Activated CD8-positive, alpha-beta memory T cell treated with anti-CD3 and anti-CD28 coated beads, Interleukin-2, amount 50 U/mL, for 1 hour (primary cell): ENCODE data around the gene SLAMF1.
A peak's percentile ranks its signal among the peaks of the same experiment; 100 is the strongest.
"Not testable (repeated sequence)": the region's sequence is repeated elsewhere in the genome, so short reads cannot be mapped to it uniquely, and the experiment has no call there.

ENCODE experiments used
- DNase-seq: peaks from one replicate; pipeline ENCODE4 v3.0.0-alpha.2; 2020; ENCODE audit errors: extremely low read depth

The SLAMF1 gene

DNA sequence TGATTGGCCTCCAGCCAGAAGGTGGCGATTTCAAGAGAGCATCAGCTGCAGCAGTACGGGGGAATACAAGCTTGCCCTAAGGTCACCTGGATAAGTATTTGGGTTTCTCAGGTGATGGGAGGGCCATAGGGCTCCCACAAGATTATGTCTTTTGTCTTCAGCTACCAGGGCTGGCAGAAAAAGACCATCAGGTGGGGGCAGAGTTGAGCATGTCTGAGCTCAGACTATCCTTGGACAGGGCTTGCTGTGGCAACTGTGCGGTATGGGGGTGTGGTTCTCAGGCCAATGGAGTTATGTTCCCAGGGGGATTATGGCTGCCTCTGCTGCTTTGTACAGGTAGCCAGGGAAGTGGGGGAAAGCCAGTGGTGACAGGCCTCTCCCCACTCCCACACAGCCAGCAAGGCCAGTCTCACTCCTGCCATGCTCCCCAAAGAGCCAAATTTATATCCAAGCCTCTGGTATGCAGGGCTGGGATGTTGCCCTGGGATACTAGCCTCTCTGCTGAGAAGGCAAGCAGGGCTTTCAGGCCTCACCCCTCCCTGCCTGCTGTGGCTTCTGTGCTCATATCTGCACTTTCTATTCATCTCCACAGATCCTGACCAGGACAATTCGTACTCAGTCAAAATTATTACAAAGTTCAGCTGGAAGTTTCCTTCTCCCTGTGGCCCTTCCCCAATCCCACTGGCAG, 40.9 kb downstream of the SLAMF1 start:
- DNase-seq: no peak

GRCh38 chr1:160605205-160605604, 41.6 kb downstream of the SLAMF1 start:
- no peak for DNase-seq

DNA sequence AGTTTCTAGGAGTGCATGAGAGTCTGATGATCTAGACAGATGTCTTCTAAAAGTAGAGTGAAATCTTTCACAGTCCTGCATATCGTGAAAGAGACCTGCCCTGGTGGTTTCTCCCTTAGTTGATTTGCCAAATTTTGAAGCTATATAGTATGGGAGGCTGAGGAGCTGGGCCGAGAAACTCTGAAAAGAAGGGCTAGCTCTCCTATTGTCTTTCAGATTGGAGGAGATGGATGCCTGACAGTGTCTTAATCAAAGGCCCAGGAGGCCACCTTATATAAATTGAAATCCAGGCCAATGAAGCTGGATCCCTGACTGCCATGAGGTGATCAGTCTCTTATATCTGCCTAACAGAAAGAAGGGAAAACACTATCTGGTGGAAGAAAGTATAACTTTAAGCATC, 49.1 kb downstream of the SLAMF1 start:
- no peak for DNase-seq

DNA sequence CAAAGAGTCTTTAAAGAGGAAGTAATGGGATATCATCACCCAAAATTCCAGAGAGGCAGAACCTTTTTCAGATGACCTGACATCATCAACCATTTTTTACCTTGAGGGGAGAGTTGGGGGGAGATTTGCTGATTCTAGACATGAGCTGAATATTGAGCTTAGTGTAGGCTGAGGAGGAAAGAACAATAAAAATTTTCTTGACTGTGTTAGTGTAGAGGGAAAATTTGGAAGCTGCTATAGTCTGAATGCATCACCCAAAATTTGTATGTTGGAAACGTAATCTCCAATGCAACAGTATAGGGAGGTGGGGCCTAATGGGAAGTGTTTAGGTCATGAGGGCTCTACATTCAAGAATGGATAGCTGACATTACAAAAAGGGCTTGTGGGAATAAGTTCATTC, 49.8 kb downstream of the SLAMF1 start:
- DNase-seq: no peak

DNA sequence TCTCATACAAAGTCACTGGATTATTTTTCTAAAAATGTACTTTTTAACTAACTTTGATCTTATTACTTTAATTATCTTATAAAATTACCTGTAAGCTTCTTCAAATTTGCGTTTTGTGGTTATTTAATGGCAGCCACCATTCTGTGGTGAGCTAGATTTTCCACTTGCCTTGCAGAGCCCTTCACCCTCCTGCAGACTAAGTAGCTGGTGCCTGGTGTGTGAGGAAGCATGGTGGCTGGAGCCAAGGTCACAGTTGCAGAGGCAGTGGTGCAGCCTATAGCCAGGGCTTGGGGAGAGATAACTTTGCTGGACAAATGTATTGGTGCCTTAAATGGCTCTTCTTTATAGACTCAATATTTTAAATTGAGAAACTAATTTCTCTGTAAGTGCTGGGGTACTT, 56.4 kb downstream of the SLAMF1 start:
- no peak for DNase-seq

DNA sequence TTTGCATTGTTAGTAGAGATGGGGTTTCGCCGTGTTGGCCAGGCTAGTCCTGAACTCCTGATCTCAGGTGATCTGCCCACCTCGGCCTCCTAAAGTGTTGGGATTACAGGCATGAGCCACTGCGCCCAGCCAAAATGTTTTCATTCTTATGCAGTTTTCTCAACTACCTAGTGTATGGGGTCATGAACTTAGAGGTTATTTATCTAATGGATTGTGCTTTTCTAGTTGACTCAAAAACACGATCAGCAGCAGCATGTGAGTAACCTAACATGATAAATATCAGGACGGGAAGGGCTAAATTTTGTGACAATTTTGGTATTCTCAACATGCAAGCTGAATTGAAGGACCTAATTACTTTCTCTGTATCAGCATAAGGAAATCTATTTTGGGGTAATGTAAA, 58.4 kb downstream of the SLAMF1 start:
- DNase-seq: no peak

DNA sequence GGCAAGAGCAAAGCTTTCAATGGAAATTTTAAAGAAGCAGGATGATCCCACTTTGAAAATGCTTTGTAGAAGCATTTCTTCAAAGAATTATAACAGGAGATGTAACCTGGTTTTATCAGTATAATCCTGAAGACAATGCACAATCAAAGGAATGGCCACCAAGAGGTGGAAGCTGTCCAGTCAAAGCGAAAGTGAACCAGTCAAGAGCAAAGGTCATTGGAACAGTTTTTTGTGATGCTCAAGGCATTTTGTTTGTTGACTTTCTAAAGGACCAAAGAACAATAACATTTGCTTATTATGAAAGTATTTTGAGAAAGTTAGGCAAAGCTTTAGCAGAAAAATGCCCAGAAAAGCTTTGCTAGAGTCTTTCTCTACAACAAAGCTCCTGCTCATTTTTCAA, 62.1 kb downstream of the SLAMF1 start:
- no peak for DNase-seq

DNA sequence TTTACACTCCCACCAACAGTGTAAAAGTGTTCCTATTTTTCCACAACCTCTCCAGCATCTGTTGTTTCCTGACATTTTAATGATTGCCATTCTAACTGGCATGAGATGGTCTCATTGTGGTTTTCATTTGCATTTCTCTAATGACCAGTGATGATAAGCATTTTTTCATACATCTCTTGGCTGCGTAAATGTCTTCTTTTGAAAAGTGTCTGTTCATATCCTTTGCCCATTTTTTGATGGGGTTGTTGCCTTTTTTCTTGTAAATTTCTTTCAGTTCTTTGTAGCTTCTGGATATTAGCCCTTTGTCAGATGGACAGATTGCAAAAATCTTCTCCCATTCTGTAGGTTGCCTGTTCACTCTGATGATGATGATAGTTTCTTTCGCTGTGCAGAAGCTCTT, 63.9 kb downstream of the SLAMF1 start:
- DNase-seq: not testable (repeated sequence)

DNA sequence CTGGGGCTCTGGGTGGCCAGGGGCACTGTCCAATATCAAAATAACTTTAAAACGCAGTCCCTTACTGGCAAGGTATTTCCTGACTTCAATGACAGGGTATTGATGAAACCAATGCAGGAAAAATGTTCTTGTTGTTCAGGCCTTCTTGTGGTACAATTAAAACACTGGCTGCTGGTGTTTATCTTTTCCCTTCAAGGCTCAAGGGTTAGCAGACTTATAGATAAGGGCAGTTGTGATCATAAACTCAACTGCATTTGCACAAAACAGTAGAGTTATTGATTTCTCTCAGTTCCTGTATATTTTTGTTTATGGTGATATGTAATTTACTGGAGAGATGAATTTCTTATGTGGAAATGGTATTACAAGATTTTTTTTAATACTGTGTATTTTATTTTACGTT, 64.9 kb downstream of the SLAMF1 start:
- DNase-seq: no peak

DNA sequence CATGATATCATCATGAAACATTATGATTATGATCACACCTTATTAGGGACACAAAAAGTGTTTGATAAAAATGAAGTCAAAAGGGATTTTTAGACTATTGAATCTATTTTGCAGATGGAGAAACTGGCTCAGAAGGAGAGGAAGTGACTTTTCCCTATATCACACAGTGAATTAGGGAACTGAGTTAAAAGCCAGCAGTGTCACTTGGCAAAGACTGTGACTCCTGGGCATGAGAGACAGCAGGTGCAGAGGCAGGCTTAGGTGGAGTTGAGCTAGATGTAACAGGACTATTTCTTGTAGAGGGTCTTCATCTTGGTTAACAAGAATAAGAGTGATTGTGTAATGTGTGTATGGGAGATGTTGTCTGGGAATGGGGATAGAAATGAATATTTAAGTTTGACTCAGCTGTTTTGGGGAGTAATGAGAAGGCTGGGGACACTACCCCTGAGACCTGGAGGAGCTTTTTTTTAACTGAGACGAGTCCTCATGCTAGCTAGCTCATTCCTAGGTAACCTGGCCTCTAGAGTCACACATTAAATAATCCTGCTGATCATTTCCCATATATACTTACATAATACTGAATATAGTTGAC, 66.5 kb downstream of the SLAMF1 start:
- DNase-seq: no peak

DNA sequence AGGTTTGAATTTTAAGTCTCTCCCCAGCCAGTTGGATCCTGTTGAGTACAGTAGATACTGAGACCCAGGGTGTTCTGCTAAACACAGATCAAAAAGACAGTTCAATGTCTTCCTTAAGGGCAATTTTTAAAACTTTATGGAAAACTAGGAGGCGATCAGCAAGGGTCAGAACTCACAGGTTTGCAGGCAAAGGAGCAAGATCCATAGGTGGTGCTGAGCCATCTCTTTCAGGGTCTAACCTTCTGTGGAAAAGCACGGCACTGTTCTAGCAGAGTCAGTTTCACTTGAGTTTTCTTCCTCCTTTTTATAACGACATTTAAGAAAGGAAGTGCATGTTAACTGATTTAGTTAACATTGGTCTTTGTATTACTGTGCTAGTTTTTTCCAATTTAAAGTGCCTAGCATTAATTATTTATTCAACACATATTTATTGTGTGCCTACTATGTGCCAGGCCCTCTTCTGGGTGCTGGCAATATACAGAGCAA, 67.6 kb downstream of the SLAMF1 start, which contains the start of gene CD84:
Gene CD84 (minus strand): TSS at position 281 of the 486 bp plus-strand sequence. CDS start 59 bp downstream, at position 222.
- DNase-seq: no peak

- no peak for DNase-seq
These were observed 68.2 kb downstream of the SLAMF1 start for GRCh38 chr1:160578525-160579191.

GRCh38 chr1:160578175-160578524, 68.7 kb downstream of the SLAMF1 start:
- DNase-seq: no peak

DNA sequence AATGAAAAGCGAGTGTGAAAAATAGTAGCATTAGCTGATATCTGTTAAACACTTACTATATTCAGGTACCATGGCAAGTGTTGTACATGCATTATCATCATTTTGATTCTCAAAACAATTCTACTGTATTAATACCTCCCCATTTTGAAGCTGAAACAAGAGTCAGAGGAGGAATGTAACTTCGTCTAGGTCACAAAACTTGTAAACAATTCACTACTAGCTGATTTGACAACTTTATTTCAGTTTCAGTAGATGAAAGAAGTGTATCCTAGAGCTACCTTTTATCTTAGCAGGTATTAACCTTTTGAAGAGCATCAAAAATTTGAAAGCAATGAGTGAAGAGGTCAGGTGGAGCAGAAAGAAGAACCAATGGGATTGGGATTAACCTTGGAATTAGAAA, 69.2 kb downstream of the SLAMF1 start:
- no peak for DNase-seq

- DNase-seq: no peak
These were observed 70.0 kb downstream of the SLAMF1 start for GRCh38 chr1:160576884-160577283.

DNA sequence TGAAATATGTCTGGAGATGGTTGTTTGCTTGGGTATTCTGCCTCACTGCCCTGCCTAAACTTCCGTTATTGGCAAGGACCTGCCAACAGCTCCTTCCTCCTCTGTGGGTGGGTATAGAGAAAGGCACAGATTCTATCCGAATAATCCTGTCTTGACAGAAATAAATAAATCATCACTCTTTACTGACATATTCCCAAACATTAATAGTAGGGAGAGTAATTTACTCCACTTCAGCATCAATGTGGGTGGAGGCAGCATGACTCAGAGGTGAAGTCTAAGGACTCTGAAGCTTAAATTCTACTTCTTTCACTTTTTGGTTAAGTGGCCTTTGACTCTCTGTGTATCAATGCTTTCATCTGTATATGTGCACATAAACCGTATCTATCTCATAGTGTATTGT, 70.5 kb downstream of the SLAMF1 start:
- no peak for DNase-seq

GRCh38 chr1:160575112-160575664, 71.7 kb downstream of the SLAMF1 start:
- no peak for DNase-seq

GRCh38 chr1:160570840-160571239, 76.0 kb downstream of the SLAMF1 start:
- DNase-seq: no peak

DNA sequence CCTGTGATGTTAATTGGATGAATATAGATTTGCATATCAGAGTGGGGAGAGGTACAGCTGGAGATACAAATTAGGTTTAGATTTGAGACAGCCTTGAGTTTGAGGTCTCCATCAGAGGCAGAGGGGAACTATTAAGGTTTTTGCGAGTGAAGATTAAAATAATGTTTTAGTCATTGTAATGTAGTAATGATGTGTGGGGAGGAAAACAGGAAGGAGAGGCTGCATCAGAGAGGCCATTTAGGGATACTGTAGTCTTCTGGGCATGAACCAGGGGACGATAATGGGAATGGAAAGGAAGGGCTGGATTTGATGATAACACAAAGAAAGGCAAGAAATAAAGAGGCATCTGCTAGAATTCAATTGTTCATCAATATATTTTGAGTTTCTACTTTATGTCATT, 77.0 kb downstream of the SLAMF1 start:
- no peak for DNase-seq

- peak; percentile 67 for DNase-seq
These were observed 78.8 kb downstream of the SLAMF1 start for GRCh38 chr1:160567858-160568682.

GRCh38 chr1:160567341-160567740, 79.5 kb downstream of the SLAMF1 start:
- no peak for DNase-seq

DNA sequence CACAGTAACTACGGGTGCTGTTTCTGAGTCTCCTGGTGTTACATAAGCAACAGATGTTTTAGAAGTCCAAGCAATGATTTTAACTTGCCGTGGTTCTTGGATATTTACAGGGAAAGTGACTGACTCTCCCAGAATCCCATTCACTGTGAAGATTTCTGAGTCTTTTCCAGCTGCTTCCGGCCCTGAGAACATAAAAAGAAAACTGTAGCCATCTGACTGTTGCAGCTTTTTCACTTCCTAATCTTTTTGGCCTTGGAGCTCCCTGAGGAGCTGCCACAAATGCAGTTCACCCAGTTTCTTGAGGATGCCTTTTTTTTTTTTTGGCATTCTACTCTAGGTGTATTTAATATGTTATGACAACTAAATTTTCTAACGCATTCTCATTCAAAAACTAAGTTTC, 81.3 kb downstream of the SLAMF1 start:
- DNase-seq: no peak
